Left lung (tissue), 10 donors: ENCODE results near the gene MCM9. TPM values are rescaled to one million over a fixed set of nuclear protein-coding genes. Genes with fewer than 3 reads are reported as not detected.

Source experiments
- ATAC-seq: fragments of 200-7000 bp; cut with Tn5 transposase; one replicate; pipeline ENCODE4 v1.9.1; 2020; ENCODE audit warnings: moderate library complexity
- DNase-seq, 4 donors: peaks; one replicate each; pipeline ENCODE4 v3.0.0-alpha.2; 2013 to 2020
- H3K27ac ChIP-seq, 2 donors: fragments of 200-600 bp; sonication (generic) in 1 of 2; one replicate each; pipeline versions ENCODE4 v1.5.0 to v1.8.0; 2020 to 2021
- H3K27me3 ChIP-seq, 2 donors: fragments of 200-600 bp; sonication (generic) in 1 of 2; one replicate each; pipeline versions ENCODE4 v1.5.0 to v1.8.0; 2020 to 2021
- H3K36me3 ChIP-seq, 2 donors: fragments of 200-600 bp; sonication (generic) in 1 of 2; one replicate each; pipeline versions ENCODE4 v1.5.0 to v1.8.0; 2020 to 2021
- H3K4me1 ChIP-seq, 2 donors: fragments of 200-600 bp; one replicate each; pipeline ENCODE4 v1.8.0; 2021
- H3K4me3 ChIP-seq, 2 donors: fragments of 200-600 bp; sonication (generic) in 1 of 2; one replicate each; pipeline versions ENCODE4 v1.5.0 to v1.8.0; 2020 to 2021; ENCODE audit warnings: mild to moderate bottlenecking in 1 of 2
- H3K9me3 ChIP-seq, 2 donors: fragments of 200-600 bp; sonication (generic) in 1 of 2; one replicate each; pipeline versions ENCODE4 v1.5.0 to v1.8.0; 2020 to 2021
- intact Hi-C, 2 donors: fragments of 100-400 bp; cut with DNase I; formaldehyde crosslinking; loops; one replicate each; pipeline versions ENCODE4 v1.11.2 to v1.14.2; 2022
- polyA plus RNA-seq, 6 donors: library from polyadenylated mRNA; unstranded; fragments of 120-200 nt; gene quantifications; one replicate each; pipeline ENCODE4 v1.2.1, GENCODE V29; 2013; ENCODE audit not compliant: insufficient read length in 6 of 6
- total RNA-seq, 2 donors: library from RNA; stranded (reverse); fragmentation: NEBNext Ultra II Directional; extraction: Animal tissue kit (Norgen Biotek cat#: 25700); gene quantifications; one replicate each; pipeline ENCODE4 v1.2.1, GENCODE V29; 2021
- TF ChIP-seq, protein P1 (sequence below), 2 donors: fragments of 200-600 bp; sonication (generic) in 1 of 2; IDR thresholded peaks; one replicate each; pipeline versions ENCODE4 v1.5.0 to v1.8.0; 2021; ENCODE audit warnings: antibody characterized with exemption in 2 of 2
- donor health status: DM: no; HTN: yes; CAD: no.
- donor health status: DM: no; HTN: no; CAD: no.

Gene MCM9
- total and polyA plus RNA-seq, 8 donors, result 16.0 to 24.2 (median 20.7) TPM

DNA sequence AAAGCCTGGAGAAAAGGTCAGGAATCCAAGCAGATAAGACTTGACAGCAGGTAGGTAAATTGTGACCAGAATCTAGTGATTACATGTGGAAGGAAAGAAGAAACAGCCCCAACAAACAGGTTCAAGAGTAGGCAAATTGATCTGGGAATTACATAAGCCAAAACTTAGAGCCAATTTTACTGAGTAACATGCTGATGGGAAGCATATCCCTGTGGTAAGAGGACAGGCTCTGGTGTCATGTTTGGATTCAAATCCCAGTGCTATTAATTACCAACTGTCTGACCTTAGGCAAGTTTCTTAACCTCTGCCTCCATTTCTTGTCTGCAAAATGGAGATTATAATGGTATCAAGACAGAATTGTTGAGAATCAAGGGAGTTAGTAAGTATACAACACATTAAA is 20.4 kb downstream of the MCM9 start:
- H3K27me3 ChIP-seq, result no peaks in the 10 kb centered on the region
- H3K4me3 ChIP-seq, result no peak overlapping the region
- no peak for DNase-seq
- H3K4me1 ChIP-seq, result no peaks in the 10 kb centered on the region
- H3K27ac ChIP-seq, result no peak overlapping the region
- no peaks in the 10 kb centered on the region for H3K9me3 ChIP-seq
- TF ChIP-seq, protein P1, sequence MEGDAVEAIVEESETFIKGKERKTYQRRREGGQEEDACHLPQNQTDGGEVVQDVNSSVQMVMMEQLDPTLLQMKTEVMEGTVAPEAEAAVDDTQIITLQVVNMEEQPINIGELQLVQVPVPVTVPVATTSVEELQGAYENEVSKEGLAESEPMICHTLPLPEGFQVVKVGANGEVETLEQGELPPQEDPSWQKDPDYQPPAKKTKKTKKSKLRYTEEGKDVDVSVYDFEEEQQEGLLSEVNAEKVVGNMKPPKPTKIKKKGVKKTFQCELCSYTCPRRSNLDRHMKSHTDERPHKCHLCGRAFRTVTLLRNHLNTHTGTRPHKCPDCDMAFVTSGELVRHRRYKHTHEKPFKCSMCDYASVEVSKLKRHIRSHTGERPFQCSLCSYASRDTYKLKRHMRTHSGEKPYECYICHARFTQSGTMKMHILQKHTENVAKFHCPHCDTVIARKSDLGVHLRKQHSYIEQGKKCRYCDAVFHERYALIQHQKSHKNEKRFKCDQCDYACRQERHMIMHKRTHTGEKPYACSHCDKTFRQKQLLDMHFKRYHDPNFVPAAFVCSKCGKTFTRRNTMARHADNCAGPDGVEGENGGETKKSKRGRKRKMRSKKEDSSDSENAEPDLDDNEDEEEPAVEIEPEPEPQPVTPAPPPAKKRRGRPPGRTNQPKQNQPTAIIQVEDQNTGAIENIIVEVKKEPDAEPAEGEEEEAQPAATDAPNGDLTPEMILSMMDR (IDR thresholded peaks at IDR 0.05), result no peak
- ATAC-seq, result no peak
- intact Hi-C loops, result no loop called here
- H3K36me3 ChIP-seq, result peaks cover 0 to 96% of the 10 kb centered on the region in 2 donors

DNA sequence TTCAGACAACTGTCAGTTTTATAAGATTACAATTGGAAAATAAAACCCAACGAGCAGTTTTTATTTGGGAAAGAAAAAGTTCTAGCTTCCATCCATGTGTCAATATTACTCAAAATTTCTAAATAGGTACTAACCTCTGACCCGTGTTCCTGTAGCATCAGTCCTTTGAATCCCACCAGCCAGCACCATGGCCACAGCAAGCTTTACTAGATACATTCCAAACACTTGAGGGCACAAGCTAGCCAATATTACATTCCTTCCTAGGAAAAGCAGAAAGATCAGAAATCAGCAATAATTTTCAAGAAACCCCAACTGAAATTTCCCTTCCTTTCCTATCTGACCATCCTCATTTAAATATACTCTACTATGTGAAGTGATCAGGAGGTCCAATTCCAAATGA is 21.8 kb downstream of the MCM9 start:
- Histone ChIP-seq H3K4me3 (no peak overlapping the region), H3K4me1 (no peaks in the 10 kb centered on the region), H3K27ac (no peak overlapping the region), H3K36me3 (peaks cover 0 to 97% of the 10 kb centered on the region in 2 donors), H3K9me3 (no peaks in the 10 kb centered on the region), H3K27me3 (no peaks in the 10 kb centered on the region)
- DNase-seq (no peak), ATAC-seq (no peak)
- intact Hi-C loops, result no loop called here
- TF ChIP-seq, protein P1 (IDR thresholded peaks at IDR 0.05), result no peak

DNA sequence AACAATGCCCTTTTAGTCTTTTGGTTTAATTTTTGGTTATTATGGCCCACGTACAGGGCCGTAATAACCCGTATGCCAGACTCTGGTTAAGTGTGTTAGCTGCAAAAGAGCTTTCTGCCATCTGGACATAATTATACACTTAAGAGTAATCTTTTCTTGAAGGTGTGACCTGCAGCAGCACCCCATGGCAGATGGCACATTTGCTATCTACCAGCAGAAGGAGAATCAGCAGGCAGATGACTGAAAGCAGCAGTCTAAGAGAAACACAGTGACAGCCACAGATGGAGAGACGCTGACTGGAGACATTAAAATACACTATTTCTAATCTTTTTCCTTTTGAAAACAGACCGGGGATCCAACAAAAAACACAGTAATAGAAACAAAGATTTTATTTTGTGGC is 22.3 kb downstream of the MCM9 start:
- no peak overlapping the region for H3K4me3 ChIP-seq
- DNase-seq, result no peak
- peaks cover 0 to 97% of the 10 kb centered on the region in 2 donors for H3K36me3 ChIP-seq
- no peaks in the 10 kb centered on the region for H3K4me1 ChIP-seq
- no peak overlapping the region for H3K27ac ChIP-seq
- intact Hi-C loops, result no loop called here
- H3K9me3 ChIP-seq, result no peaks in the 10 kb centered on the region
- ATAC-seq, result no peak
- TF ChIP-seq, protein P1 (IDR thresholded peaks at IDR 0.05), result no peak
- no peaks in the 10 kb centered on the region for H3K27me3 ChIP-seq

DNA sequence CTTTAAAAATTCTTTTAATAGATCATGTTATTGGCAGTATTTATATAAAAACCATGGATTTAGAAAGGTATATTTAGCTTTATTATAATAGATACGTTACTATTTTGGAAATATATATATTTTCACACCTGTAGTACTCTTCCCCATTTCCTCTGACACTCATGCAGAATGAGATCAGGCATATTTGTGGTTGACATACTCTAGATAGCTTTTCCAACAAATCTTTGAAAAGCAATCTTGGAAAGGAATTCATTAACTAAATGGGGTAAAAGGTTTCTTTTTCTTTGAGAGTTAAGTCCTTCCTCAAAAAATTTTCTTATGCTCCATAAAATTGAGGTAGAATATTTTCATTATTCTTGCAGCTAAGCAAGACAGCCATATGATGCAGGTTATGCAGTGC is 26.5 kb downstream of the MCM9 start:
- TF ChIP-seq, protein P1 (IDR thresholded peaks at IDR 0.05), result no peak
- no peaks in the 10 kb centered on the region for H3K9me3 ChIP-seq
- no peak overlapping the region for H3K27ac ChIP-seq
- intact Hi-C loops, result no loop called here
- no peak for DNase-seq
- H3K27me3 ChIP-seq, result no peaks in the 10 kb centered on the region
- no peak overlapping the region for H3K4me3 ChIP-seq
- no peaks in the 10 kb centered on the region for H3K4me1 ChIP-seq
- H3K36me3 ChIP-seq, result peaks cover 0 to 93% of the 10 kb centered on the region in 2 donors
- no peak for ATAC-seq

DNA sequence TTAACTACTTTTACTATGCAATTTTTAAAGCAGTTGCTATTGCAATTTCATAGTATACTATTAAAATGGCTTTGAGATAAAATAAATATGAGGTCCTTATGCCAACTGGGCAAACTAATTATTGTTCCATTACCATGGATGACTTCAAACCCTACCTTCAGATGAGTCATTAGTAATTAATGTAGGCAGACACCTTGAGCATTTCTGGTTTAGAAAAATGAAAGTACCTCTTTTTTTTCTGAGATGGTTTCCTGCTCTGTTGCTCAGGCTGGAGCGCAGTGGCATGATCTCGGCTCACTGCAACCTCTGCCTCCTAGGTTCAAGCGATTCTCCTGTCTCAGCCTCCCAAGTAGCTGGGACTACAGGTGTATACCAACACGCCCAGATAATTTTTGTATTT is 29.1 kb downstream of the MCM9 start:
- Histone ChIP-seq H3K27ac (no peak overlapping the region), H3K27me3 (no peaks in the 10 kb centered on the region), H3K36me3 (peaks cover 0 to 71% of the 10 kb centered on the region in 2 donors), H3K4me1 (peaks cover 0 to 4% of the 10 kb centered on the region in 2 donors), H3K9me3 (no peaks in the 10 kb centered on the region), H3K4me3 (no peak overlapping the region)
- DNase-seq (no peak), ATAC-seq (no peak)
- TF ChIP-seq, protein P1 (IDR thresholded peaks at IDR 0.05), result no peak
- intact Hi-C loops, result no loop called here
